ENCODE results near the gene PDE6D. TPM values are rescaled to one million over a fixed set of nuclear protein-coding genes. Genes with fewer than 3 reads are reported as not detected.
"Not testable (repeated sequence)": the region's sequence is repeated elsewhere in the genome, so short reads cannot be mapped to it uniquely, and the experiment has no call there.

PDE6D gene
- total RNA-seq, 1 experiment from 2014 or later, result 30.6 TPM

- intact Hi-C loops (cut with micrococcal nuclease; ENCODE audit: unreplicated experiment), result loop anchor here (2.0 kb wide), 2 partner anchors 65 to 101 kb away; no protein-coding TSS in a partner anchor
- peaks cover 70% of the 10 kb centered on the region for H3K36me3 Mint-ChIP-seq (ENCODE audit: insufficient read depth, unreplicated experiment)
- BruUV-seq (replicated peaks), result no TSS peak
These were observed 67.1 kb downstream of the PDE6D start for GRCh38 chr2:231713730-231714638.

GRCh38 chr2:231713406-231713729, 67.7 kb downstream of the PDE6D start:
- CTCF ChIA-PET, result interaction anchor here (0.7 to 5.3 kb wide), 18 partner anchors 29 to 115 kb away, joined by 3 to 78 read pairs (median 4); no protein-coding TSS in a partner anchor
- BruUV-seq (replicated peaks); DNase-seq; H3K9me3 Mint-ChIP-seq (ENCODE audit: low read depth, unreplicated experiment); H3K27me3 Mint-ChIP-seq (ENCODE audit: unreplicated experiment); intact Hi-C loops (cut with micrococcal nuclease; ENCODE audit: unreplicated experiment): not testable (repeated sequence)
- peaks cover 45% of the 10 kb centered on the region for H3K4me1 Mint-ChIP-seq (ENCODE audit: low read depth, unreplicated experiment)
- peaks cover 77% of the 10 kb centered on the region for H3K36me3 Mint-ChIP-seq (ENCODE audit: insufficient read depth, unreplicated experiment)
- peak overlapping the region; percentile 42 for H3K4me3 Mint-ChIP-seq (ENCODE audit: low read depth, unreplicated experiment)
- peak overlapping the region; percentile 69 for H3K27ac Mint-ChIP-seq (ENCODE audit: unreplicated experiment)

More at GRCh38 chr2:231713730-231714638, 67.1 kb downstream of the PDE6D start:
- DNase-seq, result peak; percentile 96
- H3K4me1 Mint-ChIP-seq (ENCODE audit: low read depth, unreplicated experiment), result peaks cover 45% of the 10 kb centered on the region
- no peaks in the 10 kb centered on the region for H3K9me3 Mint-ChIP-seq (ENCODE audit: low read depth, unreplicated experiment)
- CTCF ChIA-PET, result interaction anchor here (0.6 to 5.3 kb wide), 22 partner anchors 12 to 160 kb away, joined by 3 to 78 read pairs (median 4); no protein-coding TSS in a partner anchor
- TF ChIP-seq CTCF (IDR thresholded peaks at IDR 0.05; ENCODE audit: unreplicated experiment), result peak; percentile 98
- H3K27ac Mint-ChIP-seq (ENCODE audit: unreplicated experiment), result peak overlapping the region; percentile 69
- no peaks in the 10 kb centered on the region for H3K27me3 Mint-ChIP-seq (ENCODE audit: unreplicated experiment)
- H3K4me3 Mint-ChIP-seq (ENCODE audit: low read depth, unreplicated experiment), result peak overlapping the region; percentile 42

- CTCF ChIA-PET, result interaction anchor here (1.6 to 5.3 kb wide), 2 partner anchors 35 to 83 kb away, joined by 3 to 78 read pairs; no protein-coding TSS in a partner anchor
- intact Hi-C loops (cut with micrococcal nuclease; ENCODE audit: unreplicated experiment); DNase-seq; H3K27me3 Mint-ChIP-seq (ENCODE audit: unreplicated experiment); H3K9me3 Mint-ChIP-seq (ENCODE audit: low read depth, unreplicated experiment): not testable (repeated sequence)
- TSS peak; percentile 78 for BruUV-seq (replicated peaks)
- H3K4me3 Mint-ChIP-seq (ENCODE audit: low read depth, unreplicated experiment), result peak overlapping the region; percentile 70
- H3K36me3 Mint-ChIP-seq (ENCODE audit: insufficient read depth, unreplicated experiment), result peaks cover 85% of the 10 kb centered on the region
- H3K27ac Mint-ChIP-seq (ENCODE audit: unreplicated experiment), result peak overlapping the region; percentile 24
- peaks cover 45% of the 10 kb centered on the region for H3K4me1 Mint-ChIP-seq (ENCODE audit: low read depth, unreplicated experiment)
These were observed 68.5 kb downstream of the PDE6D start for GRCh38 chr2:231712451-231713021.

GRCh38 chr2:231711677-231712450, 69.2 kb downstream of the PDE6D start:
- TF ChIP-seq CTCF (IDR thresholded peaks at IDR 0.05; ENCODE audit: unreplicated experiment), result no peak
- no TSS peak for BruUV-seq (replicated peaks)
- intact Hi-C loops (cut with micrococcal nuclease; ENCODE audit: unreplicated experiment), result no loop called here
- Mint-ChIP-seq H3K9me3 (ENCODE audit: low read depth, unreplicated experiment) (no peaks in the 10 kb centered on the region), H3K27ac (ENCODE audit: unreplicated experiment) (peak overlapping the region; percentile 24), H3K27me3 (ENCODE audit: unreplicated experiment) (no peaks in the 10 kb centered on the region), H3K4me3 (ENCODE audit: low read depth, unreplicated experiment) (peak overlapping the region; percentile 70), H3K36me3 (ENCODE audit: insufficient read depth, unreplicated experiment) (peaks cover 87% of the 10 kb centered on the region), H3K4me1 (ENCODE audit: low read depth, unreplicated experiment) (peaks cover 45% of the 10 kb centered on the region)
- DNase-seq, result no peak
- CTCF ChIA-PET, result interaction anchor here (1.6 to 5.3 kb wide), 2 partner anchors 34 to 84 kb away, joined by 3 to 78 read pairs; no protein-coding TSS in a partner anchor

All from Calu3 (cell line).